Glutamatergic neuron (in vitro differentiated cells): ENCODE data around the gene YIPF3. TPM values are rescaled to one million over a fixed set of nuclear protein-coding genes. Genes with fewer than 3 reads are reported as not detected.
"Not testable (repeated sequence)": the region's sequence is repeated elsewhere in the genome, so short reads cannot be mapped to it uniquely, and the experiment has no call there.

ENCODE experiments used
- DNase-seq: peaks from one replicate; pipeline ENCODE4 v3.0.0; 2022
- H3K27ac Mint-ChIP-seq: one replicate; pipeline ENCODE4 v1.8.0; 2020; ENCODE audit warnings: mild to moderate bottlenecking, mixed read lengths, inconsistent platforms; ENCODE audit not compliant: unreplicated experiment
- H3K27me3 Mint-ChIP-seq: one replicate; pipeline ENCODE4 v1.8.0; 2020; ENCODE audit warnings: mild to moderate bottlenecking, moderate library complexity, mixed read lengths, inconsistent platforms; ENCODE audit not compliant: unreplicated experiment
- H3K36me3 Mint-ChIP-seq: one replicate; pipeline ENCODE4 v1.8.0; 2020; ENCODE audit warnings: mild to moderate bottlenecking, mixed read lengths, inconsistent platforms; ENCODE audit not compliant: unreplicated experiment
- H3K4me1 Mint-ChIP-seq: one replicate; pipeline ENCODE4 v1.8.0; 2020; ENCODE audit warnings: mild to moderate bottlenecking, low read depth, mixed read lengths, inconsistent platforms; ENCODE audit not compliant: unreplicated experiment
- H3K4me3 Mint-ChIP-seq: one replicate; pipeline ENCODE4 v1.8.0; 2020; ENCODE audit warnings: mild to moderate bottlenecking, mixed read lengths, inconsistent platforms; ENCODE audit not compliant: unreplicated experiment
- H3K9me3 Mint-ChIP-seq: one replicate; pipeline ENCODE4 v1.8.0; 2020; ENCODE audit warnings: mild to moderate bottlenecking, moderate library complexity, mixed read lengths, inconsistent platforms; ENCODE audit not compliant: unreplicated experiment
- total RNA-seq: library from RNA; stranded (reverse); fragmentation: NEBNext Ultra II Directional; extraction: Animal tissue kit (Norgen Biotek cat#: 25700); gene quantifications from one replicate; pipeline ENCODE4 v1.2.1, GENCODE V29; 2021; ENCODE audit not compliant: unreplicated experiment
- TF ChIP-seq, protein P1 (sequence below): fragments of 200-600 bp; sonication (generic); IDR thresholded peaks from one replicate; pipeline ENCODE4 v1.5.0; 2021; ENCODE audit not compliant: partially characterized antibody, unreplicated experiment

Gene YIPF3
- total RNA-seq, 1 donor from 2014 or later = 198 TPM

DNA sequence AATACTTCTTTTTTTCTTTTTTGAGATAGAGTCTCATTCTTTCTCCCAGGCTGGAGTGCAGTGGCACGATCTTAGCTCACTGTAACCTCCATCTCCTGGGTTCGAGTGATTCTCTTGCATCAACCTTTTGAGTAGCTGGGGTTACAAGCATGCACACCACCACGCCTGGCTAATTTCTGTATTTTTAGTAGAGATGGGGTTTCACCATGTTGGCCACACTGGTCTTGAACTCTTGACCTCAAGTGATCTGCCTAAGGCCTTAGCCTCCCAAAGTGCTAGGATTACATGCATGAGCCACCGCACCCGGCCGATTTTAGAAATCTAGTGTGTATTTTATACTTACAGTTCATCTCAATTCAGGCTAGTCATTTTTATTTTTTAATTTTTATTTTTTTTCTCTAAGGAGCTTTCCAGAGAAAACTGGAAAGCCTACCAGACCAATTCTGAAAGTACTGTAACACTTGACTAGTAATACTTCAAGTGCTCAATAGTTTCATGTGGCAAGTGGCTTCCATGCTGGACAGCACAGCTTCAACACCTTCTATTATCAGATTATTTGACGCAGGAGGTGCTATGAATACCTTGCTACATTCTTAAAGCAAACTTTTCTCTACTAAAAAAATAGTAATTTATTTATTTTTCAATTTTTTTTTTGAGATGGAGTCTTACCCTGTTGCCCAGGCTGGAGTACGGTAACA, 25.2 kb upstream of the YIPF3 start:
- H3K36me3 Mint-ChIP-seq = no peaks in the 10 kb centered on the region
- H3K27me3 Mint-ChIP-seq = no peaks in the 10 kb centered on the region
- H3K4me1 Mint-ChIP-seq = no peaks in the 10 kb centered on the region
- no peak overlapping the region for H3K27ac Mint-ChIP-seq
- no peaks in the 10 kb centered on the region for H3K9me3 Mint-ChIP-seq
- no peak for DNase-seq
- H3K4me3 Mint-ChIP-seq = no peak overlapping the region
- TF ChIP-seq, protein P1, sequence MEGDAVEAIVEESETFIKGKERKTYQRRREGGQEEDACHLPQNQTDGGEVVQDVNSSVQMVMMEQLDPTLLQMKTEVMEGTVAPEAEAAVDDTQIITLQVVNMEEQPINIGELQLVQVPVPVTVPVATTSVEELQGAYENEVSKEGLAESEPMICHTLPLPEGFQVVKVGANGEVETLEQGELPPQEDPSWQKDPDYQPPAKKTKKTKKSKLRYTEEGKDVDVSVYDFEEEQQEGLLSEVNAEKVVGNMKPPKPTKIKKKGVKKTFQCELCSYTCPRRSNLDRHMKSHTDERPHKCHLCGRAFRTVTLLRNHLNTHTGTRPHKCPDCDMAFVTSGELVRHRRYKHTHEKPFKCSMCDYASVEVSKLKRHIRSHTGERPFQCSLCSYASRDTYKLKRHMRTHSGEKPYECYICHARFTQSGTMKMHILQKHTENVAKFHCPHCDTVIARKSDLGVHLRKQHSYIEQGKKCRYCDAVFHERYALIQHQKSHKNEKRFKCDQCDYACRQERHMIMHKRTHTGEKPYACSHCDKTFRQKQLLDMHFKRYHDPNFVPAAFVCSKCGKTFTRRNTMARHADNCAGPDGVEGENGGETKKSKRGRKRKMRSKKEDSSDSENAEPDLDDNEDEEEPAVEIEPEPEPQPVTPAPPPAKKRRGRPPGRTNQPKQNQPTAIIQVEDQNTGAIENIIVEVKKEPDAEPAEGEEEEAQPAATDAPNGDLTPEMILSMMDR = no peak

DNA sequence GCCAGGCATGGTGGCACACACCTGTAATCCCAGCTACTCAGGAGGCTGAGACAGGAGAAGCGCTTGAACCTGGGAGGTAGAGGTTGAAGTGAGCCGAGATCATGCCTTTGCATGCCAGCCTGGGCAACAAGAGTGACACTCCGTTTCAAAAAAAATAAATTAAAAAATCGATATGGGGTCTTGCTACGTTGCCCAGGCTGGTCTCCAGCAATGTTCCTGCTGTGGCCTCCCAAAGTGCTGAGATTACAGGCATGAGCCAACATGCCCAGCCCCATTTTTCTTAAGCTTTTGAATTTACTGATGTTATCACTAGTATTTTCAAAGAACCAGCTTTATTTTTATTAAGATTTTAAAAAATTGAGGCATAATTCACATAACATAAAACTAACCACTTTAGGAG, 23.8 kb upstream of the YIPF3 start:
- no peaks in the 10 kb centered on the region for H3K4me1 Mint-ChIP-seq
- DNase-seq = no peak
- H3K9me3 Mint-ChIP-seq = no peaks in the 10 kb centered on the region
- H3K27ac Mint-ChIP-seq = no peak overlapping the region
- no peak overlapping the region for H3K4me3 Mint-ChIP-seq
- TF ChIP-seq, protein P1 = no peak
- H3K27me3 Mint-ChIP-seq = no peaks in the 10 kb centered on the region
- no peaks in the 10 kb centered on the region for H3K36me3 Mint-ChIP-seq

DNA sequence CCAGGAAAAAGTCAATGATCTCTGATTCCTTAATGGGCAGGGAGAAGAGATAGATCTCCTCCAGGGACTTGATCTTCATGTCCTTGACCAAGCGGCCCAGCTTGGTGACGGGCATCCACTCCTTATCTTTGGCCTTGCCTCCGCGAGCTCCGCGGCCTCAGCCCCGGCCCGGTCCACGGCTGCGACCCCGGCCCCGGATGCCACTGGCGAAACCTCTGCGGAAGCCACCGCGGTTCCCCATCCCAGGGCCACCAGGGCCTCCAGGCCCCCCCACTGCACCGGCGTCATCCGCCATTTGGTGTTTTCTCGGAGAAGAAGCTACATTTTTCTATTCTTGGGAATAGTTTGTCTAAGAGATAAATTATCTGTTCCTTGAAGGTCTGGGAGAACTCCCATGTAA, 22.7 kb upstream of the YIPF3 start:
- not testable (repeated sequence) for DNase-seq, H3K27ac Mint-ChIP-seq, H3K27me3 Mint-ChIP-seq, H3K36me3 Mint-ChIP-seq, H3K4me3 Mint-ChIP-seq, H3K4me1 Mint-ChIP-seq, H3K9me3 Mint-ChIP-seq

DNA sequence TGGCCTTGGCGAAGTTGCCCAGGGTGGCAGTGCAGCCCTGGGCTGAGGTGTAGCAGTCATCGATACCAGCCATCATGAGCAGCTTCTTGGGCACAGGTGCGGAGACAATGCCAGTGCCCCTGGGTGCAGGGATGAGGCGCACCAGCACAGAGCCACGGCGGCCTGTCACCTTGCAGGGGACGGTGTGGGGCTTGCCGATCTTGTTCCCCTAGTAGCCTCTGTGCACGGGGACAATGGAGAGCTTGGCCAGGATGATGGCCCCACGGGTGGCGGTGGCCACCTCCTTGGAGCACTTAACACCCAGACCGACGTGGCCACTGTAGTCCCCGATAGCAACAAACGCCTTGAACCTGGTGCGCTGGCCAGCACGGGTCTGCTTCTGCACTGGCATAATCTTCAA, 22.3 kb upstream of the YIPF3 start:
- H3K9me3 Mint-ChIP-seq, H3K4me1 Mint-ChIP-seq, H3K4me3 Mint-ChIP-seq, DNase-seq, H3K27me3 Mint-ChIP-seq, H3K27ac Mint-ChIP-seq, H3K36me3 Mint-ChIP-seq: not testable (repeated sequence)

DNA sequence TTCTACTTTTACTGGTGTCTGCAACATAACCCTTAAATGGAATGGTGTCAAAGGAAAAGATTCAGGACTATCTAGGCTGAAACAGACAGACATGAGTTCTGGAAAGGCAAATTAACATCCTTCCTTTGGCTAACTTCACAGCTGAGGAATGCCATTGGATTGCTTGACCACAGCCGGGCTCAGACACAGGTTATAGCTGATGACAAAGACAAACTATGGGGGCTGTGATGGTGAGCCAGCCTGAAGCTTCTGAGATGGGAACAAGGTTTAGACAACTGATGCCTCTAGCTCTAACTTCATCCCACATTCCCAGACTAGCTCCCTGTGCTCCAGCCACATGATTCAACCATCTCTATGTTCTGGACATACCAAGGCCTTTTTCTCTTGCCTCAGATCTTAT, 15.5 kb upstream of the YIPF3 start:
- no peak for DNase-seq
- Mint-ChIP-seq H3K4me3 (no peak overlapping the region), H3K27ac (no peak overlapping the region), H3K36me3 (no peaks in the 10 kb centered on the region), H3K9me3 (no peaks in the 10 kb centered on the region), H3K27me3 (no peaks in the 10 kb centered on the region), H3K4me1 (no peaks in the 10 kb centered on the region)
- TF ChIP-seq, protein P1 = no peak

GRCh38 chr6:43524483-43524961, 7.8 kb upstream of the YIPF3 start:
- Mint-ChIP-seq H3K4me3 (no peak overlapping the region), H3K27me3 (no peaks in the 10 kb centered on the region), H3K36me3 (no peaks in the 10 kb centered on the region), H3K9me3 (peaks cover 1% of the 10 kb centered on the region), H3K27ac (no peak overlapping the region), H3K4me1 (no peaks in the 10 kb centered on the region)
- TF ChIP-seq, protein P1 = no peak
- no peak for DNase-seq
